Measurements from ENCODE around the gene PRPF19.

Gene PRPF19

GRCh38 chr11:60913793-60914632 is 7.6 kb upstream of the PRPF19 start, which contains the start of gene TMEM109:
TMEM109 (plus strand) TSS chr11:60914158; CDS start chr11:60919694, 5,536 bp downstream.
- Histone ChIP-seq H3K27ac (ENCODE audit: low read depth, low read length) (peak within 1 kb of the TSS; percentile 69), H3K36me3 (ENCODE audit: low read length) (no peaks in the 10 kb centered on the region), H3K9me2 (replicated peaks; ENCODE audit: insufficient read depth, low read length) (no peaks in the 10 kb centered on the region), H3K27me3 (ENCODE audit: low read length) (no peaks in the 10 kb centered on the region), H2AFZ (ENCODE audit: low read depth, low read length, severe bottlenecking) (peak within 1 kb of the TSS; percentile 96), H3F3A (ENCODE audit: insufficient read depth) (peaks cover 10% of the 10 kb centered on the region), H3K79me2 (ENCODE audit: insufficient read depth, low read length) (peaks cover 35% of the 10 kb centered on the region), H3K9me3 (ENCODE audit: insufficient read depth, low read length) (no peaks in the 10 kb centered on the region), H4K20me1 (ENCODE audit: low read depth, low read length) (no peaks in the 10 kb centered on the region), H3K4me2 (ENCODE audit: low read depth, low read length, poor library complexity, severe bottlenecking) (peak within 1 kb of the TSS; percentile 93), H3K4me3 (ENCODE audit: insufficient read depth, low read length, poor library complexity, severe bottlenecking) (peak within 1 kb of the TSS; percentile 60), H3K9ac (ENCODE audit: low read length) (peak within 1 kb of the TSS; percentile 73)
- TF ChIP-seq CTCF (IDR thresholded peaks at IDR 0.05; ENCODE audit: insufficient read depth, low read length, poor library complexity, severe bottlenecking) (no peak), EZH2phosphoT487 (conservative IDR thresholded peaks at IDR 0.05; ENCODE audit: low read length) (no peak)

- Histone ChIP-seq H3K27ac (ENCODE audit: low read depth, low read length) (peak overlapping the region; percentile 69), H3K4me3 (ENCODE audit: insufficient read depth, low read length, poor library complexity, severe bottlenecking) (peak overlapping the region; percentile 60), H3K9ac (ENCODE audit: low read length) (peak overlapping the region; percentile 73), H3K36me3 (ENCODE audit: low read length) (no peaks in the 10 kb centered on the region), H3K27me3 (ENCODE audit: low read length) (no peaks in the 10 kb centered on the region), H3F3A (ENCODE audit: insufficient read depth) (peaks cover 10% of the 10 kb centered on the region), H3K9me3 (ENCODE audit: insufficient read depth, low read length) (no peaks in the 10 kb centered on the region), H3K79me2 (ENCODE audit: insufficient read depth, low read length) (peaks cover 24% of the 10 kb centered on the region), H4K20me1 (ENCODE audit: low read depth, low read length) (no peaks in the 10 kb centered on the region), H3K9me2 (replicated peaks; ENCODE audit: insufficient read depth, low read length) (no peaks in the 10 kb centered on the region), H2AFZ (ENCODE audit: low read depth, low read length, severe bottlenecking) (peak overlapping the region; percentile 96), H3K4me2 (ENCODE audit: low read depth, low read length, poor library complexity, severe bottlenecking) (peak overlapping the region; percentile 93)
- TF ChIP-seq EZH2phosphoT487 (conservative IDR thresholded peaks at IDR 0.05; ENCODE audit: low read length) (no peak), CTCF (IDR thresholded peaks at IDR 0.05; ENCODE audit: insufficient read depth, low read length, poor library complexity, severe bottlenecking) (no peak)
These were observed 6.6 kb upstream of the PRPF19 start for GRCh38 chr11:60912851-60913528.

DNA sequence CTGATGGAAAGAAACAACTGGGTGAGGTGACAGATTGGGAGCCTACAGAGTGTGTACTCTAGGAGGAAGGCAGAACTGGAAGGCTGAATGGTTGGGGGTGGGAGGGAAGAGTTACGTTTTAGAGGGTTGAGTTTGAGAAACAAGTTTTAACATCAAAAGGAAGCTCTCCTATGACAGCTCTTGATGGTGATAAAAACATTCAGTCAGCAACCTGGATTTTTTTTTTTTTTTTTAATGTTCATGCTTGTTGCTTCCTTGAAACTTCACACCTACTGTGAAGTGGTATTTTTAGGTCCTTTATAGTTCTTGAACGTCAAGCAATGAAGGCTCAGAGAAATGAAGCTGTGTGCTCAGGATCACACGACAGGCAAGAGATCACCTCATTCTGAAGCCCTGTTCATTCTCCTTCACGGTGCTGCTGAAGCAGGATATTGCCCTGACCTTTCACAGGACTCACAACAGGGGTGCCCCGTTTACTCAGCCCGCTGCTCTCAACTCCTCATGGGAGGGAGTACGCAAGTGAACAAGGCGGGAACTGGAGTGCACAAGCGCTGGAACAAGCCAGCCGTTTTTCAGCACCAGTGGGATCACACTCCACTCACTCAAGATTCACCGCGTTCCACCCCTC is 6.0 kb upstream of the PRPF19 start:
- H3K9me2 ChIP-seq (replicated peaks; ENCODE audit: insufficient read depth, low read length): no peaks in the 10 kb centered on the region
- no peaks in the 10 kb centered on the region for H4K20me1 ChIP-seq (ENCODE audit: low read depth, low read length)
- H3K4me3 ChIP-seq (ENCODE audit: insufficient read depth, low read length, poor library complexity, severe bottlenecking): no peak overlapping the region
- no peaks in the 10 kb centered on the region for H3K9me3 ChIP-seq (ENCODE audit: insufficient read depth, low read length)
- H3K4me2 ChIP-seq (ENCODE audit: low read depth, low read length, poor library complexity, severe bottlenecking): no peak overlapping the region
- H3F3A ChIP-seq (ENCODE audit: insufficient read depth): peaks cover 10% of the 10 kb centered on the region
- H2AFZ ChIP-seq (ENCODE audit: low read depth, low read length, severe bottlenecking): no peak overlapping the region
- H3K79me2 ChIP-seq (ENCODE audit: insufficient read depth, low read length): peaks cover 18% of the 10 kb centered on the region
- H3K36me3 ChIP-seq (ENCODE audit: low read length): no peaks in the 10 kb centered on the region
- H3K27ac ChIP-seq (ENCODE audit: low read depth, low read length): no peak overlapping the region
- no peak overlapping the region for H3K9ac ChIP-seq (ENCODE audit: low read length)
- TF ChIP-seq CTCF (IDR thresholded peaks at IDR 0.05; ENCODE audit: insufficient read depth, low read length, poor library complexity, severe bottlenecking): no peak
- no peak for TF ChIP-seq EZH2phosphoT487 (conservative IDR thresholded peaks at IDR 0.05; ENCODE audit: low read length)
- no peaks in the 10 kb centered on the region for H3K27me3 ChIP-seq (ENCODE audit: low read length)

All from SU-DHL-6 (cell line).